ENCODE data around the gene SERPINB5.

DNA sequence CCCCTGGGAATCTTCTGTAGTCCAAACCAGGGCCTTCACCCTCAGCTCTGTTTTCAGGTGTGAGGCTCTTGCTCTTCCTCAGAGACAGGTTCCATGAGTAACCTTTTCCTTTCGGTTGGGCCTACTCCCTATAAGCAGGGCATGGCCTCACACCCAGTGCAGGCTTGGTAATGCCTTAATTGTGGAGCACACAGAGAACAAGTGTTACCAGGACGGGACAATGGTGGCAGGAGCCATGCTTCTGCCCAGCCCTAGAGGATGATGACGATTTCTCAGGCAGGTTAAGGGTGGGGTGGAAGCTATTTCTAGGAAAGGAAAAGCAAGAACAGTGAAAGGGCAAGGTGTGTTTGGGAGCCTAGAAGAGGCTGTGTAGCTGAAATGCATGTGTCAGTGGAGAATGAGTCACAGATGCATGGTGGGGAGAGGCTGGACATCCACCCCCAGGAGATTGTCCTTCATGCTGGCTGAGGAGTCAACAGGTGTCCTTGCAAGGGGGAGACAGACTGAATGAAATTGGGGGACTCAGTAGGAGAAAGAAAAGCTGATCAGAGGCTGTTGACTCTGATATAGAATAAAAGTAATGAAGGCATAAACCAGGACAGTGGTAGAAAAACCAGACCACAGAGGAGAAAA lies 43.4 kb downstream of the SERPINB5 start:
- TF ChIP-seq, protein P1, sequence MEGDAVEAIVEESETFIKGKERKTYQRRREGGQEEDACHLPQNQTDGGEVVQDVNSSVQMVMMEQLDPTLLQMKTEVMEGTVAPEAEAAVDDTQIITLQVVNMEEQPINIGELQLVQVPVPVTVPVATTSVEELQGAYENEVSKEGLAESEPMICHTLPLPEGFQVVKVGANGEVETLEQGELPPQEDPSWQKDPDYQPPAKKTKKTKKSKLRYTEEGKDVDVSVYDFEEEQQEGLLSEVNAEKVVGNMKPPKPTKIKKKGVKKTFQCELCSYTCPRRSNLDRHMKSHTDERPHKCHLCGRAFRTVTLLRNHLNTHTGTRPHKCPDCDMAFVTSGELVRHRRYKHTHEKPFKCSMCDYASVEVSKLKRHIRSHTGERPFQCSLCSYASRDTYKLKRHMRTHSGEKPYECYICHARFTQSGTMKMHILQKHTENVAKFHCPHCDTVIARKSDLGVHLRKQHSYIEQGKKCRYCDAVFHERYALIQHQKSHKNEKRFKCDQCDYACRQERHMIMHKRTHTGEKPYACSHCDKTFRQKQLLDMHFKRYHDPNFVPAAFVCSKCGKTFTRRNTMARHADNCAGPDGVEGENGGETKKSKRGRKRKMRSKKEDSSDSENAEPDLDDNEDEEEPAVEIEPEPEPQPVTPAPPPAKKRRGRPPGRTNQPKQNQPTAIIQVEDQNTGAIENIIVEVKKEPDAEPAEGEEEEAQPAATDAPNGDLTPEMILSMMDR (IDR thresholded peaks at IDR 0.05): no peak
- no peak for TF ChIP-seq SMC3 (IDR thresholded peaks at IDR 0.05)
- no peak for TF ChIP-seq EP300 (IDR thresholded peaks at IDR 0.05)
- TF ChIP-seq, protein P2, sequence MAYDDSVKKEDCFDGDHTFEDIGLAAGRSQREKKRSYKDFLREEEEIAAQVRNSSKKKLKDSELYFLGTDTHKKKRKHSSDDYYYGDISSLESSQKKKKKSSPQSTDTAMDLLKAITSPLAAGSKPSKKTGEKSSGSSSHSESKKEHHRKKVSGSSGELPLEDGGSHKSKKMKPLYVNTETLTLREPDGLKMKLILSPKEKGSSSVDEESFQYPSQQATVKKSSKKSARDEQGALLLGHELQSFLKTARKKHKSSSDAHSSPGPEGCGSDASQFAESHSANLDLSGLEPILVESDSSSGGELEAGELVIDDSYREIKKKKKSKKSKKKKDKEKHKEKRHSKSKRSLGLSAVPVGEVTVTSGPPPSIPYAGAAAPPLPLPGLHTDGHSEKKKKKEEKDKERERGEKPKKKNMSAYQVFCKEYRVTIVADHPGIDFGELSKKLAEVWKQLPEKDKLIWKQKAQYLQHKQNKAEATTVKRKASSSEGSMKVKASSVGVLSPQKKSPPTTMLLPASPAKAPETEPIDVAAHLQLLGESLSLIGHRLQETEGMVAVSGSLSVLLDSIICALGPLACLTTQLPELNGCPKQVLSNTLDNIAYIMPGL (CRISPR knock-in tag; IDR thresholded peaks at IDR 0.05; ENCODE audit: borderline replicate concordance): no peak
- no peak for TF ChIP-seq FOSL2 (IDR thresholded peaks at IDR 0.05)
- no peak for TF ChIP-seq FOSL2 (CRISPR knock-in tag; IDR thresholded peaks at IDR 0.05)
- no peak for TF ChIP-seq JUN (IDR thresholded peaks at IDR 0.05)
- TF ChIP-seq KDM1A (IDR thresholded peaks at IDR 0.05; ENCODE audit: low read depth): no peak

Data from A549 (cell line).